CD14-positive monocyte (primary cell): ENCODE results near the gene UGT1A6. TPM values are rescaled to one million over a fixed set of nuclear protein-coding genes. Genes with fewer than 3 reads are reported as not detected.

Experiments used
- DNase-seq, 3 donors: peaks; one replicate each; pipeline ENCODE4 v3.0.0-alpha.2; 2011 to 2022
- H2AFZ ChIP-seq: 2 replicates; pipeline ENCODE4 v1.6.0; 2012; ENCODE audit warnings: mild to moderate bottlenecking, low read depth, low read length, inconsistent platforms; ENCODE audit not compliant: insufficient read depth, poor library complexity, severe bottlenecking
- H3K27ac ChIP-seq, 2 donors: 1 replicate in 1 of 2; 2 replicates in 1 of 2; pipeline ENCODE4 v1.5.1; 2012 to 2013; ENCODE audit warnings: low read length in 2 of 2, control low read depth in 1 of 2, inconsistent platforms in 1 of 2, low read depth in 1 of 2, mild to moderate bottlenecking in 1 of 2
- H3K27me3 ChIP-seq, 2 donors: one replicate each; pipeline versions ENCODE4 v1.6.0 to v1.6.1; 2011 to 2013; ENCODE audit warnings: low read length in 2 of 2; ENCODE audit not compliant: control insufficient read depth in 2 of 2, insufficient read depth in 2 of 2
- H3K36me3 ChIP-seq, 2 donors: replicated peaks in 1 of 2; 1 replicate in 1 of 2; 2 replicates in 1 of 2; pipeline versions ENCODE4 v1.5.1 to v1.6.1; 2012 to 2013; ENCODE audit warnings: low read length in 2 of 2, control low read depth in 1 of 2, inconsistent platforms in 1 of 2, mild to moderate bottlenecking in 1 of 2; ENCODE audit not compliant: insufficient read depth in 2 of 2, control insufficient read depth in 1 of 2
- H3K4me1 ChIP-seq, 2 donors: 1 replicate in 1 of 2; 2 replicates in 1 of 2; pipeline versions ENCODE4 v1.5.1 to v1.6.1; 2012 to 2013; ENCODE audit warnings: low read length in 2 of 2, control low read depth in 1 of 2, inconsistent platforms in 1 of 2, mild to moderate bottlenecking in 1 of 2, moderate library complexity in 1 of 2; ENCODE audit not compliant: insufficient read depth in 2 of 2, control insufficient read depth in 1 of 2
- H3K4me2 ChIP-seq: replicated peaks from 2 replicates; pipeline ENCODE3; 2012; ENCODE audit warnings: low read length, moderate library complexity, mild to moderate bottlenecking; ENCODE audit not compliant: poor library complexity, severe bottlenecking; ENCODE audit errors: extremely low read depth
- H3K4me3 ChIP-seq, 3 experiments: fragments of 200-600 bp in 1 of 3; sonication (generic) in 1 of 3; replicated peaks in 1 of 3; 1 replicate in 2 of 3; 2 replicates in 1 of 3; pipeline ENCODE4 v1.5.1; 2011 to 2013; ENCODE audit warnings: low read length in 3 of 3, mild to moderate bottlenecking in 3 of 3, control low read depth in 2 of 3, low read depth in 2 of 3, inconsistent platforms in 1 of 3, moderate library complexity in 1 of 3
- H3K79me2 ChIP-seq: 2 replicates; pipeline ENCODE4 v1.6.0; 2012; ENCODE audit warnings: mild to moderate bottlenecking, control low read depth, inconsistent platforms, low read length, moderate library complexity; ENCODE audit not compliant: insufficient read depth
- H3K9ac ChIP-seq: 2 replicates; pipeline ENCODE4 v1.6.0; 2017; ENCODE audit warnings: low read length, mild to moderate bottlenecking; ENCODE audit not compliant: insufficient read depth, poor library complexity, severe bottlenecking
- H3K9me3 ChIP-seq, 2 donors: replicated peaks in 1 of 2; 1 replicate in 1 of 2; 2 replicates in 1 of 2; pipeline versions ENCODE4 v1.5.1 to v1.6.1; 2012 to 2013; ENCODE audit warnings: low read length in 2 of 2, control low read depth in 1 of 2; ENCODE audit not compliant: control insufficient read depth in 1 of 2, insufficient read depth in 1 of 2
- H4K20me1 ChIP-seq: 2 replicates; pipeline ENCODE4 v1.6.0; 2012; ENCODE audit warnings: mild to moderate bottlenecking, low read length, control low read depth, moderate library complexity; ENCODE audit not compliant: insufficient read depth
- H3K27ac Mint-ChIP-seq, 7 donors: one replicate each; pipeline ENCODE4 v1.8.0; 2020; ENCODE audit warnings: mild to moderate bottlenecking in 7 of 7, mixed read lengths in 7 of 7, moderate library complexity in 6 of 7, inconsistent platforms in 2 of 7
- H3K27me3 Mint-ChIP-seq, 3 donors: one replicate each; pipeline ENCODE4 v1.8.0; 2021 to 2022; ENCODE audit warnings: low read depth in 3 of 3, mild to moderate bottlenecking in 3 of 3, mixed read lengths in 3 of 3, moderate library complexity in 3 of 3, inconsistent platforms in 1 of 3
- H3K36me3 Mint-ChIP-seq, 2 donors: one replicate each; pipeline ENCODE4 v1.8.0; 2020; ENCODE audit warnings: mixed read lengths in 2 of 2, inconsistent platforms in 1 of 2, mild to moderate bottlenecking in 1 of 2
- H3K4me1 Mint-ChIP-seq: one replicate; pipeline ENCODE4 v1.8.0; 2020; ENCODE audit warnings: mild to moderate bottlenecking, mixed read lengths
- H3K4me3 Mint-ChIP-seq, 2 donors: one replicate each; pipeline ENCODE4 v1.8.0; 2020; ENCODE audit warnings: mild to moderate bottlenecking in 2 of 2, mixed read lengths in 2 of 2, moderate library complexity in 1 of 2
- H3K9me3 Mint-ChIP-seq, 7 donors: one replicate each; pipeline ENCODE4 v1.8.0; 2020 to 2022; ENCODE audit warnings: mixed read lengths in 7 of 7, mild to moderate bottlenecking in 6 of 7, moderate library complexity in 6 of 7, inconsistent platforms in 2 of 7
- WGBS: methylation state at CpG from one replicate; pipeline ENCODE4 v1.1.5; 2013; ENCODE audit warnings: missing lambda C conversion rate; ENCODE audit not compliant: insufficient coverage; 5-methylcytosine and 5-hydroxymethylcytosine counted together
- intact Hi-C, 2 donors: fragments of 100-400 bp; cut with micrococcal nuclease; formaldehyde crosslinking; loops; one replicate each; pipeline versions ENCODE4 v1.15.0 to v1.15.1; 2023
- polyA plus RNA-seq, 3 donors: library from polyadenylated mRNA; depleted of rRNA in 1 of 3; unstranded in 2 of 3; stranded (reverse) in 1 of 3; fragments of 300-500 nt in 2 of 3; fragments of >200 nt in 1 of 3; fragmentation: Illumina TruSeq in 2 of 3; gene quantifications; 1 replicate in 2 of 3; 2 replicates in 1 of 3; pipeline ENCODE4 v1.2.3, GENCODE V29; 2012 to 2021
- TF ChIP-seq, protein P1 (sequence below): fragments of 200-600 bp; IDR thresholded peaks from one replicate; pipeline ENCODE4 v1.8.0; 2022; ENCODE audit warnings: antibody characterized with exemption, mild to moderate bottlenecking

The UGT1A6 gene
- polyA plus RNA-seq, 3 donors: not detected

DNA sequence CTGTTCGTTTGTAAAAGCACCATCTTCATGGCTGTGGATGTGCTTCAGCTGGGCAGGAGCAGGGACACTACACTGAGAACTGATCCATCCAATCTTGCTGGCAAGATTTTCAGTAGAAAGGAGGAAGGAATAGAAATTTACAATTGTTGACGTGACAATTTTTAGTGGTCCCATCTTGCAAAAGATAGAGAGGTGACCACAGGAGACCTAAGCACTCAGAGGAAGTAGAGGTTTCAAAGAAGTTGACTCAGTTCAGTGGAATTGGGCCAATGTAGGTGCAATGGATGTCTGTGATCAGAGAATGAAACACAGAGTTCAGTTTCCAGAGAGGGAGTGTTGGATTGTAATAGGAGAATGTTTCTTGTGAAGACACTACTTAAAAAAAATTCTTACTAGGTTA lies 21.4 kb downstream of the UGT1A6 start:
- intact Hi-C loops: no loop called here
- Histone ChIP-seq H3K27ac (no peak overlapping the region), H3K4me3 (no peak overlapping the region), H3K27me3 (no peaks in the 10 kb centered on the region), H3K9ac (no peak overlapping the region), H3K4me2 (no peak overlapping the region), H3K4me1 (no peaks in the 10 kb centered on the region), H3K79me2 (no peaks in the 10 kb centered on the region), H3K36me3 (no peaks in the 10 kb centered on the region), H2AFZ (no peak overlapping the region), H3K9me3 (no peaks in the 10 kb centered on the region), H4K20me1 (no peaks in the 10 kb centered on the region)
- WGBS: 53% methylated on average over 2 of the region's 2 CpGs
- no peak for DNase-seq
- peaks cover 0 to 2% (median 0%) of the 10 kb centered on the region in 7 donors for H3K9me3 Mint-ChIP-seq
- no peak overlapping the region for H3K4me3 Mint-ChIP-seq
- H3K4me1 Mint-ChIP-seq: no peaks in the 10 kb centered on the region
- H3K27ac Mint-ChIP-seq: no peak overlapping the region
- H3K27me3 Mint-ChIP-seq: peaks cover 2 to 10% (median 10%) of the 10 kb centered on the region in 3 donors
- TF ChIP-seq, protein P1, sequence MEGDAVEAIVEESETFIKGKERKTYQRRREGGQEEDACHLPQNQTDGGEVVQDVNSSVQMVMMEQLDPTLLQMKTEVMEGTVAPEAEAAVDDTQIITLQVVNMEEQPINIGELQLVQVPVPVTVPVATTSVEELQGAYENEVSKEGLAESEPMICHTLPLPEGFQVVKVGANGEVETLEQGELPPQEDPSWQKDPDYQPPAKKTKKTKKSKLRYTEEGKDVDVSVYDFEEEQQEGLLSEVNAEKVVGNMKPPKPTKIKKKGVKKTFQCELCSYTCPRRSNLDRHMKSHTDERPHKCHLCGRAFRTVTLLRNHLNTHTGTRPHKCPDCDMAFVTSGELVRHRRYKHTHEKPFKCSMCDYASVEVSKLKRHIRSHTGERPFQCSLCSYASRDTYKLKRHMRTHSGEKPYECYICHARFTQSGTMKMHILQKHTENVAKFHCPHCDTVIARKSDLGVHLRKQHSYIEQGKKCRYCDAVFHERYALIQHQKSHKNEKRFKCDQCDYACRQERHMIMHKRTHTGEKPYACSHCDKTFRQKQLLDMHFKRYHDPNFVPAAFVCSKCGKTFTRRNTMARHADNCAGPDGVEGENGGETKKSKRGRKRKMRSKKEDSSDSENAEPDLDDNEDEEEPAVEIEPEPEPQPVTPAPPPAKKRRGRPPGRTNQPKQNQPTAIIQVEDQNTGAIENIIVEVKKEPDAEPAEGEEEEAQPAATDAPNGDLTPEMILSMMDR: no peak
- H3K36me3 Mint-ChIP-seq: no peaks in the 10 kb centered on the region

DNA sequence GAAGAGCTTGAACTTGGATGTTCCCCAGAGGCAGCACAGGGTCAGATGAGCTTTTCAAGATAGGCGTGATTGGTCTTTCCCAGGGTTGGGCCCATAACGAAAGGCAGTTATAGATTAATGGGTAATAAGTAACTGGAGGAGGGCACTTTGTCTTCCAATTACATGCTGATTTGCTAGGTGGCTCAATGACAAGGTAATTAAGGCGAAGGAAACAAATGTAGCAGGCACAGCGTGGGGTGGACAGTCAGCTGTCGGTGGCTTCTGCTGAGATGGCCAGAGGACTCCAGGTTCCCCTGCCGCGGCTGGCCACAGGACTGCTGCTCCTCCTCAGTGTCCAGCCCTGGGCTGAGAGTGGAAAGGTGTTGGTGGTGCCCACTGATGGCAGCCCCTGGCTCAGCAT lies 25.9 kb downstream of the UGT1A6 start, which contains the start of gene UGT1A4:
Gene UGT1A4, plus strand, starts transcription at position 185 of the 400 bp plus-strand sequence. Its CDS starts 85 bp downstream, at position 270.
- no peak for DNase-seq
- Histone ChIP-seq H3K27ac (no peak within 1 kb of the TSS), H3K4me1 (no peaks in the 10 kb centered on the region), H3K36me3 (no peaks in the 10 kb centered on the region), H3K9ac (no peak within 1 kb of the TSS), H3K4me2 (no peak within 1 kb of the TSS), H3K4me3 (no peak within 1 kb of the TSS), H3K79me2 (no peaks in the 10 kb centered on the region), H3K27me3 (no peaks in the 10 kb centered on the region), H4K20me1 (no peaks in the 10 kb centered on the region), H2AFZ (no peak within 1 kb of the TSS), H3K9me3 (no peaks in the 10 kb centered on the region)
- intact Hi-C loops: no loop called here
- H3K4me1 Mint-ChIP-seq: no peaks in the 10 kb centered on the region
- peaks cover 2 to 8% (median 5%) of the 10 kb centered on the region in 3 donors for H3K27me3 Mint-ChIP-seq
- no peak within 1 kb of the TSS for H3K27ac Mint-ChIP-seq
- H3K4me3 Mint-ChIP-seq: no peak within 1 kb of the TSS
- H3K9me3 Mint-ChIP-seq: peaks cover 0 to 2% (median 0%) of the 10 kb centered on the region in 7 donors
- TF ChIP-seq, protein P1: no peak
- WGBS: 93% methylated on average over 7 of the region's 7 CpGs
- H3K36me3 Mint-ChIP-seq: no peaks in the 10 kb centered on the region
